Activated T-helper 1 cell treated with Interleukin-2 at 50 U/mL for 16 hours (primary cell): ENCODE measurements around the gene NCAM1.
A peak's percentile ranks its signal among the peaks of the same experiment; 100 is the strongest.
"Not testable (repeated sequence)": the region's sequence is repeated elsewhere in the genome, so short reads cannot be mapped to it uniquely, and the experiment has no call there.

Experiments
- DNase-seq: peaks from one replicate; pipeline ENCODE4 v3.0.0-alpha.2; 2020; ENCODE audit warnings: low read depth

NCAM1 gene

DNA sequence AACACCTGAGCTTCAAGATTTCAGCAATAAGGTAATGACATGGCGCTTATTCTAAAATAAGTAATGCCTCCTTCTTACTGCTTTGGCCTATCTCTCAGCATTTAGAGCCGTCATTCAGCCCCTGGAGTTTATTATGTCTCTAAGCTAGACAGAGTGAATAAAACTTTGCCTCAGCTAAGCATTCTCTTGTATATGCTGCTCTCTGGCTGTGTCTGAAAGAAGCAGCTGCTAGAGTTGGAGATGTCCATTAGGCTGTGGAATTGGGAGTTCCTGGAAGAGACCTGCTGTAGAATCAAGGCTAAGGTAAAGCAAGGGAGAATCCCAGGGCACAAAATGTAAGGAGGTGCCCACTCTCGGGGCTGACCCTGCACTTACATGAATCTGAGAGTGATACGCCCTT, 317.7 kb downstream of the NCAM1 start:
- DNase-seq: no peak

DNA sequence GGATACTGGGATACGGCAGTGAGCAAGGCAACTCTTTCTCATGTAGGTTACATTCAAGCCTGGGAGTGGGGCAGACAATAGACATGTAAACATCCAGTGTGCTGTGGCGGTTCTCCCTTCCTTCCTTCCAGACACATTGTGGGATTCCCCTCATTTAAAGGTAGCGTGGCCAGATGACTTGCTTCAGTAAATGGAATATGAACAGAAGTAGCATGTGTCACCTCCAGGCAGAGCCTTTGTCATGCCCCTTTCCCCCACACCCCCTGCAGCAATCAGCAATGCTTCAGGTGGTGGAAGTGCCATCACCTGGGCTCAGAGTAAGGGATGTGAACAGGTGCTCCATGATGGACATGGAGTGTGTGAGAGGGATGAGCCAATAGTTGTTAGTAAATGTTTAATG, 318.4 kb downstream of the NCAM1 start:
- no peak for DNase-seq

DNA sequence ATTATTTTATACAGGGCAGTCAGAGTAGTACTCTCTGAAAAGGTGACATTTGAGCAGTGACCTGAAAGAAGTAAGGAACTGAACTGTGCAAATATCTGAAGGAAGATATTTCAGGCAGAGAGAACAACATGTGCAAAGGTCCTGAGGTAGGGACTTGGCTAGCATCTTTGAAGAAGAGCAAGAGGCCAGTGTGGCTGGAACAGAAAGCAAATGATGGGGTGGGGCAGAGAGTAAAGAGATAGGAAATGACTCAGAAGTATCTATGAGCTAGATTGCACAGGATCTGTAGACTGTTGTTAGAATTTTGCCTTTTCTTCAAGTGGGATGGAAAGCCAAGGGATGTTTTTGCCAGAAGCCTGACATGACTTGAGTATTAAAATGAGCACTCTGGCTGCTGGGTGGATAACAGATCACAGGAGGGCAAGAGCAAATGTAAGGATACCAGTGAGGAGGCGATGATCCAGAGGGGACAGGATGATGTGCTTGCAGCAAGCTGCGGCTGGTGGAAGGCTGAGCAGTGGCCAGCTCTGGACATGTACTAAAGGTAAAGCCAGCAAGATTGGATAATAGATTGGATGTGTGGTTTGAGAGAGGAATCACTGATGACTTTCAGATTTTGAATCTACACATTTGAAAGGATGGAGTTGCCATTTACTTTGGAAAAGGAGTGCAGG, 320.0 kb downstream of the NCAM1 start:
- DNase-seq: no peak

DNA sequence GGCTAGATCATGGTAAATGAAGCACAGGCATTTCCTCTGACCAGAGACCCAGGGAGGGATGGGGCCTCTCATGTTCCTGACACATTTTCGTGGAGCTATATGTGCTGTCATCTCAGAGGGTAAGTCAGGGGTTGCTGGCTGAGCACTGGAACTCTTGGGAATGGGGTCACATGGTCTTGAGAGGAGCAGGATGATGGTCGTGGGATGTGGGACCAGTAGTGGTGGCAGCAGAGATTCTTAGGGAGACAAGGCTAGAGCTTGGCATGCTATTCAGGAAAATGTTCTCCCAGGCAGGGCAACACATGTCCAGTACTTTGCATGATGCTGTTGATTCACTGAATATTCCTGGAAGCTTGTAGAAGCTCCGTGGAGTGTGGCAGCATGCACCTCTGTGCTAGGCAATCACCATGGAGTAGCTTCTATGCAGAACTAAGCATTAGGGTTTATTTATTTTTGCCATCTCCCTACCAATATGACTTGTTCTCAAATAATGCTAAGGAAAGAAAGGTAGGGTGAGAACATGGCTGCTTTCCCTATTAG, 321.7 kb downstream of the NCAM1 start:
- DNase-seq: no peak

DNA sequence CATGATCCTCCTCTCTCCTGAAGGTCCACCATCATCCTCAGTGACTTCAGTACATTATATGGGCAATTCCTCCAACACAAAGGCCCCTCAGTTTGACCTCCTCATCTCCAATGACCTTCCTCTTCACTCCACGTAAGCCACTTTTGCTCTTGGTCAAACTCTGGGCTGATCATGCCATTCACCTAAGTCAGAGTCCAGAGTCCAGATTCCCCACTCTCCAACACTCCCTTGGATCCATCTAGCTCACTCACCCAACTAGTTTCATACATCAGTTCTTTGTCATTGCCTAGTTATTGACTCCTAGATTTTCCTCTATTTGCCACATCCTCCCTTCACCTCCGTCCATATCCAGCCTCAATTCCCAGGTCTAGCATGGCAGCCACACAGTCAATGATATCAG, 322.7 kb downstream of the NCAM1 start:
- DNase-seq: no peak

DNA sequence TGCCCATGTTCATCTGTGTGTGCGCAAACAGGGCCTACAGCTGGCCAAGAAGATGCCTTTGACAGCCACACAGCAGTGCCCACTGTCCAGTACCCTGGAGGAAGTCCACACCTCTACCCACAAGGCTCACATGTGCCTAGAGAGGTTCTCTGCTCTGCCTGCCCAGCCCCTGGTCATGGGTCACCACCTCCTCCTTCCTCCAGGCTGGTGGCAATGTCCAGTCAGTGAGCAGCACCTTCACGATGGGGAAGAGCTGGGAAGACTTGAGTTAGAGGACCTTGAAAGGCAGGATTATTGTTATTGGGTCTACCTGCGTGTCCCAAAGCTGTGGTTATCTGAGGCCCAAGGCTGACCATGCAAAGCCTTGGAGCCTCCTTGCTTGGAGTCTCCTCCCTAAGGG, 324.8 kb downstream of the NCAM1 start:
- DNase-seq: no peak

DNA sequence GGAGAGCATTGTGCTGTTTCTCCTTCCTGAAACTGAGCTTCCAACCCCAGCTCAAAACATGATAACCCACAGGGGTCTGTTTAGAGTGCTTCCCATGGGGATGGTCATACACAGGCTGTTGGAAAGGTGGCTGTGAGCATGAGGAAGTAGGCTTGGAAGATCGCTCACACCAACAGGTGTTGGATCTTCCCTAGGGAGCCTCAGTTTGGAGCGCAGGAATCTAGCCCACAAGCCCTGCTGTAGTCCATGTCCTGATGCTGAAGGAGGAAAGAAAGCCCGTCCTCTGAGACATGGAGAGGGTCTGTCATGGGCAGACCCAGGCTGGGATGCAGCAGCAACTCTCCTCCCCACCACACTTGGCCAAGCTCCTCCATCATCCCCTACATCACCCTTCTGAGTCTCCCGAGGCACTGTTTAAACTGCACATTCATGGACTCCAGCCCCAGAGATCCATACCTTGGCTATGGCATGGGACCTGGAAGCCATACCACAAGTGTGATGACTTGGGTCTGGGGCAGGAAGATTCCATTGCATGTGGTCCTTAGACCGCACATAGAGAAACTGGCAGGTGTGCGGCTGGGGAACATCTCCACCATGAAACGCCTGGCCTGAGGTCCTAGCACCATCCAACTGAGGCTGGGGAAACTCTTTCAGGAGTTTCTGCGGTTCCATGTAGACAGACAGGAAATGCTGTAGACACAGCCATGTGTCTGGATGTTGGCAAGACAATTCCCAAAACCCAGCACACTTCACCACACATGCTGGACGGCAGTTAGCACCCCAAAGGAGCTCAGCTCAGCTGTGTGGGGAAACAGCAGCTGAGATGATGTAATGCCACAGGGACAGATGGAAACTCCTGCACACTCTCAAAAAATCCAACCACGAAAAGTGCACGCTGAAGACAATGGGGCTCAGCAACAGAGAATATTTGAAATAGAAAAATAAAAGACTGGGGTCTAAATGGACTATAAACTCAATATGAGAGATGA, 325.6 kb downstream of the NCAM1 start:
- no peak for DNase-seq

DNA sequence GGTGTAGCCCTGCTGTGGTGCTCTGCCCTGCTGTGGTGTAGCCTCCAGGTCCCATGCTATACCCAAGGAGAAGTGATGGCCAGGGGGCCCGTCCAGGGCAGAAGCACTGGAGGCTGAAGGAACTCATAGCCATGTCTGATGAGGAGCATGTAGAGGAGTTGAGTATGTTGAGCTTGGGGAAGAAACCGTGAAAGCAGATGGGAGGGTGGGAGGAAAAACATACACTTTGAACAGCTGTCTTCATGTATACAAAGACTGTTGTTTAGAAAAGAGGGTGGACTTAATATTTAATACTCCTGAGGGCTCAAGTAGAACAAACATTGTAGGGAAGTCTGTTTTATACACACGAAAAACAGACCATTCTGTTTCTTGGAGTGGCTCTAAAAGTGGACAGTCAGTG, 326.6 kb downstream of the NCAM1 start:
- no peak for DNase-seq

DNA sequence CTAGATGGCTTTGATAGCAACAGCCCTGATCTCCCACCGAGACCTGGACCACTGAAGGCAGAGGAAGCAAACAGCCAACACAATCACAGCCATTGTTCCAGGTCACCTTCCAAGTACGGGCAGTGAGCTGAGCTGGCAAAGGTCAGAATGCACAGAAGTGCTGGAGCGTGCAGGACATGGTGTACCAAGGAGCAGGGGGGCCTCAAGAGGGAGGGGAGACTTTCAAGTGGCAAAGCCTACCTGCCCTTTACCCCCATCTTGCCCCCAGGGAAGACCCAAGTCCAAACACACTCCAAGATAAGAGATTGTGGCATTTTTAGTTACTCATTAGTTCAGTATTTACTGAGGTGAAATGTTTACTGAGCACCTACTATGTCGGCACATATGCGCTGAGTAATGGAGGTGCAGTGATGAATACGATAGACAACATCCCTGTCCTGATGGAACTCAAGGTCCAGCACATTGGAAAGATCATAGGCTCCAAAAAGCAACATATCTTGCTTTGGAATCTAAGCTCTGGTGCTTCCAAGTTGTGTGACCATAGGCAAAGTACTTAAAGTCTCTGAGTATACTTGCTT, 327.2 kb downstream of the NCAM1 start:
- DNase-seq: no peak

DNA sequence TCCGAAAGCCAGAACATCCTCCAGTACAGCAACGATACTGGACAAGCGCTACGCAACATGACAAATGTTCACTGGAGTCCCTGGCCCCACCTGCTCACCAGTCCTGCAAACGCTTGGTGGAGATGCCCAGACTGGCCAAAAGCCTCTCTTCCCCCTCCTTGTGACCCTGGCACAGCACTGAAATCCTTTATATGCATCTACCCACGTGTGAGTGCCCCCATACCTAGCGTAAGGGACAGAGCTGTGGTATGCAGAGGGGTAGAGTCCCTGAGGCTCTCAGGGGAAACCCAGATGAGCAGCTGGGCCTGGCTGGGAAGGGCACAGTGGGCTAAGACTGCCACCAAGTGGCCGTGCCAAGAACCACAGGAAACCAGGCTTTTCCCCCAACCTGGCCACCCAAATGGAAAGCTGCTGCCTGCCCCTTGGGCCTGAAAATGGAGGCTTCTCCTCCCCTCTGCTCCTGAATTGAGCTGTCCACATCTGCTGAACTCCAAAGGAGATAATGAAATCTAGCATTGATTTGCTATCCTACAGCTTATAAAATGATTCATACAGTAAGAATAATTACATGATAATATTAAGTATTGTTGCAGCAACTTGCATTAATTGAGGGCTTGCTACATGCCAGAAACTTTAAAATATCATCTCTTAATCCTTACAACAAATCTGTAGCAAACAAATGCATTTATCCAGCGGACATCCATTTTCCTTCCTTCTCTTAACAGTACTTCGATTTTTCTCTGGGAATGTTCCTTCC, 328.4 kb downstream of the NCAM1 start:
- peak; percentile 32 for DNase-seq

DNA sequence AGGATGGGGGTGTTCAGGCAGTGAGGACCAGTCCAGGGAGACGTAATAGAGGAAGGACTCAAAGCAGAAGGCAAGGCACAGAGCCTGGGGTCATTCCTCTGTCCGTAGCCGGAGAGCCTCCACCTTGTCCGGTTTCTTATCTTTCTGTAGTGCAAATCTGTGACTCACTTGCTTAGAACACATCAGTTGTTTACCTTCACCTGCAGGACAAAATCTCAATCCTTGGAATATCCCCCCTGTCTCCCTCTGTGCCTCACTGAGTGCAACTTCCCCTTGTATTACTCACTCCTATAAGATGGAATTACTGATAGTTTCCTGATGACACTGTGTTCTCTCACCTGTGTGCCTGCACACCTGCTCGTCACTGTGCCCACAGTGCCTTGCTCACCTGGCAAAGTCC, 332.7 kb downstream of the NCAM1 start:
- DNase-seq: no peak

DNA sequence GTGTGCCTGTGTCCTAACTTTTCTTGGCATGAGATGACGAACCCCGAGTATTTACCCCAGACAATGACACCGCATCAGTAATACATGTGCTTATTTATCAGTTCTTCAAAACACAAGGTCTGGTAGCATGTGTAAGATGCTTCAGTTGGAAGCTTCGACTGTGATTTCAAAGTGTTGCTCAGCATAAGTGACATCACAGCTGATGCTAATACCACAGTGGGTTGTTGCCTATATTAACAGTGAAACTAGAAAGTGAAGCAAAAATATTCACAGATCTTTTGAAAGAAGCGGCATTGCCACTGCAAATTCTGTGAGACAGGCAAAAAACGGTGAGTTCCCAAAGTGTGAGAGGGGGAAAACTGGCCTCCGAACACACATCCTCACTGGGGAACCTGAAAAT, 334.8 kb downstream of the NCAM1 start:
- no peak for DNase-seq

DNA sequence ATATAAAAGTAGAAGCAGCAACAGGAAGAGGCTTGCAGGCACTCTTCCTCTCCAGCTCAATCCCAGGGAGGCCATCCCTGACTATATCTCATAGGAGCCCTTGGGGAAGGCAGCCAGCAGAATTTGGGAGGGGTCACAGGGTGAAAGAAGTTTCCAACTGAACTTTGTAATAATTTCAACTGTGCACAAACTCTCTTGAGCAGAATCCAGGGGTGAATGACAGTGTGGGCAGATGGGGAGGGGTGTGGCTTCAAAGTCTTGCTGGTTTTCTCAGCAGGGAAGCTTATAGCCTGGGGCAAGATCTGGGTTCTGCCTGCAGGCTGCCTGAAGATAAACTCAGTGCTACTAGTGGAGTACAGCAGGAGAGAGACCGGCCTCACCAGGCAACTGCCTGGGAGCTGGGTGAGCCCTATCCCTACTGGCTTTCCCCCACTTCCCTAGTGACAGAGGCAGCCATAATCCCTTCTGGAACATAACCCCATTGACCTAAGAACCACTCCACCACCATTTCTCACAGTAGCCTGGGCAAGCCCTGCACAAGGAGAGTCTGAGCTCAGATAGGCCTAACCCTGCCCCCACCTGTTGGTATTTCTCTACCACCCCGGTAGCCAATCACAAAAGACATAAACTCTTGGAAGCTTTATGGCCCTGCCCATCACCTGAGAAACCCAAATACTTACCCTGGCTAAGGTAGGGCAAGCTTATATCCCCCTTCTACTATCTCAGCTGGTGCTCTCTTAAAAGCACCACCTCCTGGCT, 335.4 kb downstream of the NCAM1 start:
- no peak for DNase-seq

DNA sequence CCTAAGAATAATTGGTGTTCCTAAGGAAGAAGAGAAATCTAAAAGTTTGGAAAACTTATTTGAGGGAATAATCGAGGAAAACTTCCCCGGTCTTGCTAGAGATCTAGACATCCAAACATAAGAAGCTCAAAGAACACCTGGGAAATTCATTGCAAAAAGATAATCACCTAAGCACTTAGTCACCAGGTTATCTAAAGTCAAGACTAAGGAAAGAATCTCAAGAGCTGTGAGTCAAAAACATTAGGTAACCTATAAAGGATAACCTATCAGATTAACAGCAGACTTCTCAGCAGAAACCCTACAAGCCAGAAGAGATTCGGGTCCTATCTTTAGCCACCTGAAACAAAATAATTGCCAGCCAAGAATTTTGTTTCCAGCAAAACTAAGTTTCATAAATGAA, 337.3 kb downstream of the NCAM1 start:
- not testable (repeated sequence) for DNase-seq

DNA sequence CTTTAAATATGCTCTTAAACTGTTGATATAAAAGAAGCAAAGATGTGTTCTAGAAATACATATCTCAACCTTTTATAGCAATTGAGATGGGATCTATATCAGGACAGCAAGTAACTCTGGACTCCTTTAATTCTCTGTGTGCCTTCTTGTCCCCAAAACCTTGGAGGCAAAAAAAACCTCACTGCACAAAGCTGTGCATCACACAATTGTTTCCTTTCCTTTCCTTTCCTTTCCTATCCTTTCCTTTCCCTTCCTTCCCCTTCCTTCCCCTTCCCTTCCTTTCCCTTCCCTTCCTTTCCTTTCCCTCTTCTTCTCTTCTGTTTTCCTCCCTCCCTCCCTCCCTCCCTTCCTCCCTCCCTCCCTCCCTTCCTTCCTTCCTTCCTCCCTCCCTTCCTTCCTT, 343.7 kb downstream of the NCAM1 start:
- DNase-seq: no peak

DNA sequence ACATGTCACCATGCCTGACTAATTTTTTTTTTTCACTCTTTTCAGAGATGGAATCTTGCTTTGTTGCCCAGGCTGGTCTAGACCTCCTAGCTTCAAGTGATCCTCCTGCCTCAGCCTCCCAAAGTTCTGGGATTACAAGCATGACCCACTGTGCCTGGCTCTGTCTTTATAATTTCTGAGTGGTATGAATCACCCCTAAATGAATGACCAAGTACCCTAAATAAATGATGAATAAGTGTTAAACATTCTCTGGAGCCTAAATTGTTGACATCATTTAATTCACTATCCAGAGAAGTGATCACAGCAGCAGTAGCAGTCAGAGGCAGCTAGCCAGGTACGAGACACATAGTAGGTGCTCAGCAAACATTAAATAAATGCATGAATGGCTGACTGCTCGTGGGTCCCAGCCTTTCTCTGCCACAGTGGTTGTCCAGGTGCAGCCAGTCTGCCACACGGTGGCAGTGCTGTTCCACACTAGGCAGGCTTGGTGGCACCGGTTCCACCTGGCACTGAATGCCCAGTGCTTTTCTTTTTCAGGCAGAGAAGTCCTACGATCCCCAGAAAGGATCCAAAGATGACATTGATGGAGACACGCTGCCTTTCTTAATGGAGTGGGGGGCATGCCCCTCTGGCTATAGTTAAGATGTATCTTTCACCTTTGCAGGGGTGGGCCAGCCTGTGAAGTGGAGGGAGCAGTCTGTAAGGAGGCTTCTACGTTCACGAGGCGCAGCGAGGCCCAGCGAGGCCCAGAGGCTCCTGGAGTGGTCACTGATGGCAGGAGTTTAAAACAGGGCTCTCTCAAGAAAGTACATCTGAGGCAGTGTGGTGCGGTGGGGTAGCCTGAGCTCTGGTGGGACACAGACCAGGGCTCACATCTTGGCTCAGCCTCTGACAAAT, 344.5 kb downstream of the NCAM1 start:
- peak; percentile 52 for DNase-seq

DNA sequence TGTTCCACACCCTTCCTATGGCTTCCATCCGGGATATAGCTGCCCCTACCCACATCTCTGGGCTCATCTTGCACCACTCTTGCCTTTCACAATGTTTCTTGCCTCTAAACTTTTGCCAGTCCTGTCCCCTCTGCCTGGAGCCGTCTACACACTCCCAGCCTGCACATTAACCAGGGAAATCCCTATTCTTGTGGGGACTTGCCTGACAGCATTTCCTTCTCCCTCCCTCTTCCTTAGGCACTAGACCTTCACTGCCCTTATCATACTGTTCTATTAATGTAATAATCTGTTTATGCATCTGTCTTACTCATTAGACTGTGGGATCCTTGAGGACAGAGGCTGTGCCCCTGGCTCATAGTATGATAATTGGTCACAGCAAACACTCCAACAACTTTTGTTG, 347.4 kb downstream of the NCAM1 start:
- no peak for DNase-seq

DNA sequence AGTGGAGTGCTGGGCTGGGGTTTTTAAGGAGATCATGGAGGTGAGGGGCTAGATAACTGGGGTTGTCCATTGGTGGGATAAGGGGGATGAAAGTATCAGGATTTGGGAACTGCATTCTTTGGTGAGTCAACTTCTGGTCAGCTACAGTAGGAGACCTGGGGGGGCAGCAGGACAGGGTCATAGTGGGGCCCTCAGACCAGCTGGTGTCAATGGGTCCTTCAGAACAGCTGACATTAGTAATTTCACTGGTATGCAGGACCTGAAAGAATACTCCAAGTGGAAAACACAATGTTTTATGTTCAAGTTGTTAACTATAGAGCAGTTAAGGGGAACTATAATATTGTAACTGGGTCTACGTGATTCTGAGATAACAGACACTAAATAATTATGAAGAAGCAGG, 350.3 kb downstream of the NCAM1 start:
- DNase-seq: no peak

DNA sequence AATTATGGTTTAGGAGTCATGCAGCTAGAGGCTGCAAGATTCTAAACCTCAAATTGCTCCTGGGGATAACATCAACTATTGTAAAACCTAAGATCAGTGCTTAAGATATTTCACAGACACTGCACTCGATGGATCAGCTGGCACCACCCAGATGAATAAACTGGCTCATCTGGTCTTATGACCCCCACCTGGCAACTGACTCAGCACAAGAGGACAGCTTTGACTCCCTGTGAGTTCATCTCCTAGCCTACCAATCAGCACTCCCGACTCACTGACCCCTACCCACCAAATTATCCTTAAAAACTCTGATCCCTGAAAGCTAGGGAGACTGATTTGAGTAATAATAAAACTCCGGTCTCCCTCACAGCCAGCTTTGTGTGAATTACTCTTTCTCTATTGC, 352.4 kb downstream of the NCAM1 start:
- DNase-seq: no peak

DNA sequence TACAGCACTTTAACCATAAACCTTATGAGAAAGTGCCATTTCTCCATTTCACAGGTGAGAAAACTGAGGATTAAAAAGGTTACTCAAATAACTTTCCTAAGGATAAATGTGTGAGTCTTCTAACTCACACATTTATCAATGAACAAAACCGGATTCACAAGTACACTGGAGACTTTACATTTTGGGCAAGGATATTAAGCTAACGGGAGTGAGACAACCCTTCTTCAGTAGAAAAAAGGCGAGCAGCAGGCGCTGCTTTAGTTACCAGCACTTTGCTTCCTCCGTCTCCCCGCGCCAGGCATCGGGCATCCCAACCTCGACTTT, 352.8 kb downstream of the NCAM1 start:
- no peak for DNase-seq
